ENCODE data around the gene ATOH1.

The ATOH1 gene

GRCh38 chr4:93879919-93880318 lies 51.4 kb downstream of the ATOH1 start:
- no peak for TF ChIP-seq CTCF (IDR thresholded peaks at IDR 0.05; ENCODE audit: low read depth, low read length, missing control alignments)
- no peak for DNase-seq (ENCODE audit: low read depth)
- H3K4me3 ChIP-seq (ENCODE audit: low read depth, low read length) = no peak overlapping the region
